ENCODE measurements around the gene WSCD1.

The WSCD1 gene

DNA sequence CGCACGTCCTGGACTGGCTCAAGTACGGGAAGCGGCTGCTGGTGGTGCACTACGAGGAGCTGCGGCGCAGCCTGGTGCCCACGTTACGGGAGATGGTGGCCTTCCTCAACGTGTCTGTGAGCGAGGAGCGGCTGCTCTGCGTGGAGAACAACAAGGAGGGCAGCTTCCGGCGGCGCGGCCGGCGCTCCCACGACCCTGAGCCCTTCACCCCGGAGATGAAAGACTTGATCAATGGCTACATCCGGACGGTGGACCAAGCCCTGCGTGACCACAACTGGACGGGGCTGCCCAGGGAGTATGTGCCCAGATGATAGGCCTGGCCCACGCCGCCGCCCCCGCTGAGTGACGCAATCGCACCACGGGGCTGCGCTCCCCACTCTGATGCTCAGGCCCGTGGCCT lies 50.2 kb downstream of the WSCD1 start:
- Histone ChIP-seq H3K27ac (no peak overlapping the region), H4K20me1 (no peaks in the 10 kb centered on the region), H3K9me3 (replicated peaks in 1 of 11) (peaks cover 10 to 19% (median 14%) of the 10 kb centered on the region in 11 experiments; a peak in 21 of 22 replicates), H3K27me3 (no peaks in the 10 kb centered on the region), H3K36me3 (no peaks in the 10 kb centered on the region; a peak in 1 of 22 replicates), H3K4me3 (no peak overlapping the region), H3K4me1 (no peaks in the 10 kb centered on the region), H3K4me2 (no peak overlapping the region), H3K9ac (no peak overlapping the region)
- no peak for TF ChIP-seq Cebpa-rat (IDR thresholded peaks at IDR 0.05)

DNA sequence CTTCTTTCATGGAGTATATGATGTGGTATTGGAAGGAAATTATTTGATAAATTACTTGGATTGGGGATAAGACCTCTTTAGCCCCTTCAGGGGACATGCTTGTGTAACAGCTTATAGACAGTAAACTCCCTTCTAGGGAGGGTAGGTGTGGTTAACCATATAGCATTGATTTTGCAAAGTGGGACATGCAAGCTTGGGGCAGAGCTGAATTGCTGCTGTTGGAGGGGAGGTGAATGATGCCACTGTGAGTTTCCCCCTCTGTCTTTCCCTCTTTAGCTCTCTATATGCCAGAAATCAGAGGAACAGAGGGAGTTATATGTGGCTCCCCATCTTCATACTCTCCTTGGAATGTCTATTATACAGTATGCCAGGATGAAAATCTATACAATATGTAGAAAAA lies 54.7 kb downstream of the WSCD1 start:
- no peaks in the 10 kb centered on the region; a peak in 1 of 22 replicates for H3K36me3 ChIP-seq
- H3K9me3 ChIP-seq (replicated peaks in 1 of 11) = peaks cover 13 to 24% (median 19%) of the 10 kb centered on the region in 11 experiments; a peak in 21 of 22 replicates
- no peak for TF ChIP-seq Cebpa-rat (IDR thresholded peaks at IDR 0.05)
- H3K27me3 ChIP-seq = no peaks in the 10 kb centered on the region
- no peak overlapping the region for H3K4me2 ChIP-seq
- no peak overlapping the region for H3K9ac ChIP-seq
- H3K27ac ChIP-seq = no peak overlapping the region
- no peak overlapping the region for H3K4me3 ChIP-seq
- H3K4me1 ChIP-seq = no peaks in the 10 kb centered on the region
- no peaks in the 10 kb centered on the region for H4K20me1 ChIP-seq

DNA sequence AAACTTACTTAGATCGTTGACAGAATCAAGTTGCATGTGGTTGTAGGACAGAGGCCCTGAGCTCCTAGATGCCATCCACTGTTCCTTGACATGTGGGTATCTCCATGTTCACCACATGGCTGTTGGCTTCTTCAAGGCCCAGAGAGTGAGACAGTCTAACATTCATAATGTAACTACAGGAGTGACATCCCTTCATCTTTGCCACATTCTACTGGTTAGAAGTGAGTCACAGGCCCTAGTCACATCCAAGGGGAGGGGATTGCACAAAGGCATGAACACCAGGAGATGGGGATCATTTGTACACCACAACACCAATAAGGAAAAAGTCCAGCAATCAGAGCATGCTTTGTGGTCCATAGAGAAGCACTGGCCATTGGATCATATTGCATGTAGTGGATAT lies 56.6 kb downstream of the WSCD1 start:
- Histone ChIP-seq H3K9ac (no peak overlapping the region), H3K4me1 (no peaks in the 10 kb centered on the region), H3K4me3 (no peak overlapping the region), H3K27me3 (no peaks in the 10 kb centered on the region), H3K9me3 (replicated peaks in 1 of 11) (peaks cover 13 to 24% (median 19%) of the 10 kb centered on the region in 11 experiments; a peak in 21 of 22 replicates), H3K27ac (no peak overlapping the region), H3K4me2 (no peak overlapping the region), H3K36me3 (no peaks in the 10 kb centered on the region; a peak in 1 of 22 replicates), H4K20me1 (no peaks in the 10 kb centered on the region)
- TF ChIP-seq Cebpa-rat (IDR thresholded peaks at IDR 0.05) = no peak

DNA sequence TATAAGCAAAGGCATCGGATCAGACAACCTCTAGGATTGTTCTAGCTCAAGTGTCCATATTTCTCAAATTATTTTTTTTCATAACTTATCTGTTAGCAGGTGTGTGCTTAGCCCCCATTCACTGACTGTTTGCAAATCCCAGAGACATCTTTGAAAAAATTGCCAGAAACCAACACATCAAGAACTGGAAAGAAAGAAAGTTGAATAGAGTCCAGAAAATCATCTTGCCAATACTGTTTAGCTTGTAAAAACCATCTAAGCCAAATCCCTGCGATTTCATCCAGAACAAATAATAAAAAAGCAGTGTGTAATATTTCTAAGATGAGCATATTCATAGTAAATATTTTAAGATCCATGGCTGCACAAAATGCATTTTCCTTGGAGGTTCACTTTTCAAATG lies 64.5 kb downstream of the WSCD1 start:
- no peaks in the 10 kb centered on the region for H3K36me3 ChIP-seq
- no peak overlapping the region for H3K27ac ChIP-seq
- H3K27me3 ChIP-seq = no peaks in the 10 kb centered on the region
- H3K9ac ChIP-seq = no peak overlapping the region
- no peak overlapping the region for H3K4me2 ChIP-seq
- H3K4me1 ChIP-seq = no peaks in the 10 kb centered on the region
- TF ChIP-seq Cebpa-rat (IDR thresholded peaks at IDR 0.05) = no peak
- no peaks in the 10 kb centered on the region for H3K9me3 ChIP-seq (replicated peaks in 1 of 11)
- no peak overlapping the region for H3K4me3 ChIP-seq
- H4K20me1 ChIP-seq = no peaks in the 10 kb centered on the region

DNA sequence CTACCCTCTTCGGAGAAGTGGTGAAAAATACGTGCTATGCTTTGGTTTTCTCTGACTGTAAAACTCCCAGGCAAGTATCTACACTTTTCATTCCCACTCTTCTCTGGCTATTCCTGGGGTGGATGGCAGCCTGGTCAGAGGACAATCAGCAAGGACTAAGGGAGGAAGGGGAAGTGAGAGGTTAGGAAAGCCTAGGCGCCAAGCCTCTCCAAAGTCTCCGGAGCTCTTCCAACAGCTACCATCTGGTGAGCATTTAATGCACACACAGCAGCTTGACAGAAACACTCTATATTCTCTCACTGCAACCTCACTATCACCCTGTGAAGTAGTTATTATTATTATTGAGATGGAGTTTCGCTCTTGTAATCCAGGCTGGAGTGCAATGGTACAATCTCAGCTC lies 65.1 kb downstream of the WSCD1 start:
- H3K27ac ChIP-seq = no peak overlapping the region
- H3K36me3 ChIP-seq = no peaks in the 10 kb centered on the region
- no peaks in the 10 kb centered on the region for H3K27me3 ChIP-seq
- no peaks in the 10 kb centered on the region for H3K9me3 ChIP-seq (replicated peaks in 1 of 11)
- H3K9ac ChIP-seq = no peak overlapping the region
- no peaks in the 10 kb centered on the region for H3K4me1 ChIP-seq
- TF ChIP-seq Cebpa-rat (IDR thresholded peaks at IDR 0.05) = no peak
- H4K20me1 ChIP-seq = no peaks in the 10 kb centered on the region
- H3K4me3 ChIP-seq = no peak overlapping the region
- H3K4me2 ChIP-seq = no peak overlapping the region

DNA sequence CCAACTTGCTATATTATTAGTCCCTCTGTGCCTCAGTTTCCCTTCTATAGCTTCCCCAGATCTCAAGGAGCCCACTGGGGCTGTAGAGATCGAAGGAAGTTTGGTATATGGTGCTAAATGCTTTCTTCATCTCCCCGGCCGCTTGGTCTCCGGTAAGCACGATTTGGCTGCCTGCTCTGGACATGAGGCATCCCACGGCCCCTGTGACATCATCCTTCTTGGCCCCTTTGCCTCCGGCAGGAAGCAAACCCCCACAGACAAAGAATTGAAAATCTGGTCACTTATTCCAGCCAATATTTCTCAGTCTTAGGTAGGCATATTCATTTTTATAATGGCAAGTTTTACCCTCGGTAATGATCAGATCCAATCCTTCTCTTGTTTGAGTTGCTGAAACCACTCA lies 65.8 kb downstream of the WSCD1 start:
- Histone ChIP-seq H3K4me2 (no peak overlapping the region), H3K4me1 (no peaks in the 10 kb centered on the region), H3K9me3 (replicated peaks in 1 of 11) (no peaks in the 10 kb centered on the region), H3K9ac (no peak overlapping the region), H3K4me3 (no peak overlapping the region), H4K20me1 (no peaks in the 10 kb centered on the region), H3K27me3 (no peaks in the 10 kb centered on the region), H3K36me3 (no peaks in the 10 kb centered on the region), H3K27ac (no peak overlapping the region)
- no peak for TF ChIP-seq Cebpa-rat (IDR thresholded peaks at IDR 0.05)

DNA sequence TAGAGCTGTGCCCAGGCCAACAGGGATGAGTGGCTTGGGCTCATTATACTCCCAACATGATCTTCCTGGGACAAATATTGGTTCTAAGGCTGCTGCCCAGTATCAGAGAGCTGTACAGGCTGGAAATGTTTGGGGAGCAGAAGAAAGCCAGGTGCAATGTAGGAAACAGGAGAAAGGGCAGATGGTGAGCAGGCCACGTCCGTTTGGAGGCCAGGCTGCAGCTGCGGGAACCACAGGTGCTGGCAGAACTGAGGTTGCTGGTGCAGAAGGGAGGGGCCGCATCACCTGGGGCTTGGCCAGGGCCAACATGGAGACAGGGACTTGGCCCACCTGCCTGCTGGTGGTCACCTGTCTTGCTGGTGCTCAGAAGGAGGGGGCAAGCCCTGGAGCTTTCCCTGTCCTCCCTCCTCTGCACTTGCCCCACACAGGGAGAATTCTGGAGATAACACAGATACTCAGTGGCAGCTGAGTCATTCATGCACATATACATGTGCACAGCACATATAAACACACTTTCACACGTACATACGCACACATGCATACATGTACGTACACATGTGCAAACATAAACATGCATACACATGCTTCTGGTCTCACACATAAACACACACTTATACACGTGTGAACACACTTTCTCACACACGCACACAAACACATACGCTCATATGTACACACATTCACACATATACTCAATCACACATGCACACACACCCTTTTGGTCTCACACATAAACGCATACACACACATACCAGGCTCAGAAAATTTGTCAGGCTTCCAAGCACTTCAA lies 67.7 kb downstream of the WSCD1 start:
- Histone ChIP-seq H3K9ac (no peak overlapping the region), H3K27me3 (no peaks in the 10 kb centered on the region), H3K4me3 (no peak overlapping the region), H3K9me3 (replicated peaks in 1 of 11) (no peaks in the 10 kb centered on the region), H3K36me3 (no peaks in the 10 kb centered on the region), H4K20me1 (no peaks in the 10 kb centered on the region), H3K4me2 (no peak overlapping the region), H3K4me1 (no peaks in the 10 kb centered on the region), H3K27ac (no peak overlapping the region)
- TF ChIP-seq Cebpa-rat (IDR thresholded peaks at IDR 0.05) = no peak

DNA sequence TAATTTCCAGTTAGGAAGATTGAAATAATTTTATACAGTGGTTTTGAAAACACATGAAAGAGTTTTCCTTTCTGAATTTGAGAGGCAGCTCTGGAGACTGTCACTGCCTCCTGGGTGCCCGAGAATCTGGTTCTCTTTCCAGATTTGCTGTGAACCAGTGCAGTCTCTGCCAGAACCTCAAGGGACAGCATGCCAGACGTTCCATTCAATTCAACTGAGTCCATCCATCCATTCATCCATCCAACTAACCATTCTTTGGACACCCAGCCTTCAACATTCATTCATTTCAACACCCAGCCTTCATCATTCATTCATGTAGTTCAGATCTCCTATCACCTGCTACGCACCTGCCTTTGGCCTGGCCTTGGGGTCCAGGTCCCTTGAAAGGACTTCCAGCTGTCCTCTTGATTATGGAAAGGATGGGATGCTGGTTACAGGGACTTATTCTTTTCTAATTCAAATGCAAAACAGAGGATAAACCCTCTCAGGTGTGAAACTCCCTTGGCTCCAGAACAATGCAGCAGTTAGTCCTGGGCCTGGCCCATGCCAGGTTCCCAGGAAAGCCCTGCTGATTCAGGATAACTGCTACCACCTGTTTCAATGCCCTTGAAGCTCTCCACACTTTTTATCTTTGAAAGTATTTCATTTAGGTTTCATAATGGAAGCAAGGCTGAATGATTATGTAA lies 68.7 kb downstream of the WSCD1 start:
- no peak overlapping the region for H3K4me3 ChIP-seq
- no peaks in the 10 kb centered on the region for H3K36me3 ChIP-seq
- TF ChIP-seq Cebpa-rat (IDR thresholded peaks at IDR 0.05) = no peak
- H3K9me3 ChIP-seq (replicated peaks in 1 of 11) = no peaks in the 10 kb centered on the region
- no peak overlapping the region for H3K9ac ChIP-seq
- H3K4me2 ChIP-seq = no peak overlapping the region
- no peaks in the 10 kb centered on the region for H4K20me1 ChIP-seq
- no peaks in the 10 kb centered on the region for H3K27me3 ChIP-seq
- H3K4me1 ChIP-seq = no peaks in the 10 kb centered on the region
- no peak overlapping the region for H3K27ac ChIP-seq

DNA sequence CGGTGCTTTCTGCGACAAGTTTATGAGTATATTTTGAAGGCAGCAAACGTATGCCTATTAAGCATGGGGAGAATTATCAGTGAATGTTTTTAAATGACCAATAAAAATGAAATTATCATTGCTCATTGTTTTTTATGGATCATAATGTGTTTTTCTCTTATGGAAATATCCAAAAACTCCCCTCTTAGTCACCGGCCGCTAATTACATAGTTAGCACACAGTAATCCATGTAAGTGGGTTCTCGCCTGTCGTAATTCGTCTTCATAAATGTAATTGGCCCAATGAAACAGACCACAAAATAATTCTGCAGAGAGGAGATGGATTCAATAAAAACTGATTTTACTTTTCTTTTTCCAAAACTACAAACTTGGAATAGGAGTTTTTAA lies 69.3 kb downstream of the WSCD1 start:
- Histone ChIP-seq H3K27me3 (no peaks in the 10 kb centered on the region), H3K4me1 (no peaks in the 10 kb centered on the region)
- no peak for TF ChIP-seq Cebpa-rat (IDR thresholded peaks at IDR 0.05)

DNA sequence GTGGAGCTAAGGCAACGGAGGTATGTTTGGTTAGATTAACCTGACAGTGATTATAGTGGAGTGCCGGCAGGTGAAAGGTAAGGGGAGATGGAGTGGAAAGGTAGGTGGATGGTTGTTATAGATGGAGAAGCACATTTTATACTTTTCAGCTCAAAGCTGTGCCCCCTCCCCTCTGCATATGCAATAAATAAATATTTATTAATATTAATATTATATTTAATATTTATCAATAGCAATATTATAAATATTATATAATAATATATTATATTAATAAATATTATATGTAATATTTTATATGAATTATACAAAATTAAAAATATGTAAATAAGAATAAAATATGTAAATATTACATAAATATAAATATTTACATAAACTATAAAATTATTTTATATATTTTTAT lies 70.0 kb downstream of the WSCD1 start:
- TF ChIP-seq Cebpa-rat (IDR thresholded peaks at IDR 0.05) = no peak
- H3K4me3 ChIP-seq = no peak overlapping the region

More for the DNA sequence above, 69.3 kb downstream of the WSCD1 start:
- no peaks in the 10 kb centered on the region for H3K36me3 ChIP-seq
- no peak overlapping the region for H3K27ac ChIP-seq
- H3K4me2 ChIP-seq = no peak overlapping the region
- no peak overlapping the region for H3K9ac ChIP-seq
- no peaks in the 10 kb centered on the region for H4K20me1 ChIP-seq
- H3K9me3 ChIP-seq (replicated peaks in 1 of 11) = no peaks in the 10 kb centered on the region
- H3K4me3 ChIP-seq = no peak overlapping the region

More for the DNA sequence above, 70.0 kb downstream of the WSCD1 start:
- no peaks in the 10 kb centered on the region for H3K36me3 ChIP-seq
- no peaks in the 10 kb centered on the region for H3K4me1 ChIP-seq
- H3K9ac ChIP-seq = no peak overlapping the region
- no peaks in the 10 kb centered on the region for H4K20me1 ChIP-seq
- no peaks in the 10 kb centered on the region for H3K27me3 ChIP-seq
- no peak overlapping the region for H3K27ac ChIP-seq
- no peak overlapping the region for H3K4me2 ChIP-seq
- no peaks in the 10 kb centered on the region for H3K9me3 ChIP-seq (replicated peaks in 1 of 11)
